ENCODE results near the gene AP3S2. TPM values are rescaled to one million over a fixed set of nuclear protein-coding genes. Genes with fewer than 3 reads are reported as not detected.

AP3S2 gene
- total and polyA plus RNA-seq, 2 of the 13 experiments (the other 11 are each of a cell fraction or from before 2014, with no cell fraction given): 17.6 to 44.4 TPM

GRCh38 chr15:89814112-89814742 lies 79.6 kb downstream of the AP3S2 start (continued):
- TF ChIP-seq PRDM10 (CRISPR knock-in tag; IDR thresholded peaks at IDR 0.05; ENCODE audit: low read depth) (no peak), ZNF407 (CRISPR knock-in tag; IDR thresholded peaks at IDR 0.05; ENCODE audit: not compliant biosample characterization) (peak; percentile 2), TMF1 (CRISPR knock-in tag; IDR thresholded peaks at IDR 0.05; ENCODE audit: low read depth) (peak; percentile 12; the same call in 1 of the 2 replicates), ZNF350 (CRISPR knock-in tag; IDR thresholded peaks at IDR 0.05; ENCODE audit: borderline replicate concordance, low read depth) (no peak), ZNF773 (CRISPR knock-in tag; IDR thresholded peaks at IDR 0.05; ENCODE audit: borderline replicate concordance) (0 out of 2 replicates have a peak, but pooled peaks have one; percentile 18), NFE2L2 (IDR thresholded peaks at IDR 0.05; ENCODE audit: low read length) (no peak), MXD1 (CRISPR knock-in tag; IDR thresholded peaks at IDR 0.05) (0 out of 2 replicates have a peak, but pooled peaks have one; percentile 10), ZNF629 (CRISPR knock-in tag; conservative IDR thresholded peaks at IDR 0.05) (peak; percentile 86), EED (CRISPR knock-in tag; IDR thresholded peaks at IDR 0.05) (no peak), ZNF530 (CRISPR knock-in tag; IDR thresholded peaks at IDR 0.05; ENCODE audit: low read depth) (no peak), ZNF335 (CRISPR knock-in tag; IDR thresholded peaks at IDR 0.05) (no peak), DR1 (CRISPR knock-in tag; IDR thresholded peaks at IDR 0.05) (no peak), FOSL1 (CRISPR knock-in tag; IDR thresholded peaks at IDR 0.05; ENCODE audit: borderline replicate concordance) (0 out of 2 replicates have a peak, but pooled peaks have one; percentile 6), ZNF761 (CRISPR knock-in tag; conservative IDR thresholded peaks at IDR 0.05) (peak; percentile 15; the same call in 1 of the 2 replicates), SIX1 (CRISPR knock-in tag; IDR thresholded peaks at IDR 0.05; ENCODE audit: borderline replicate concordance) (no peak), HDAC1 (CRISPR knock-in tag; IDR thresholded peaks at IDR 0.05) (0 out of 2 replicates have a peak, but pooled peaks have one; percentile 13), ZNF138 (CRISPR knock-in tag; IDR thresholded peaks at IDR 0.05; ENCODE audit: low read depth) (0 out of 2 replicates have a peak, but pooled peaks have one; percentile 36), NCOA2 (CRISPR knock-in tag; IDR thresholded peaks at IDR 0.05) (no peak)

All from HepG2 (cell line).